ENCODE measurements around the gene KIF6.
"Not testable (repeated sequence)": the region's sequence is repeated elsewhere in the genome, so short reads cannot be mapped to it uniquely, and the experiment has no call there.

KIF6 gene

DNA sequence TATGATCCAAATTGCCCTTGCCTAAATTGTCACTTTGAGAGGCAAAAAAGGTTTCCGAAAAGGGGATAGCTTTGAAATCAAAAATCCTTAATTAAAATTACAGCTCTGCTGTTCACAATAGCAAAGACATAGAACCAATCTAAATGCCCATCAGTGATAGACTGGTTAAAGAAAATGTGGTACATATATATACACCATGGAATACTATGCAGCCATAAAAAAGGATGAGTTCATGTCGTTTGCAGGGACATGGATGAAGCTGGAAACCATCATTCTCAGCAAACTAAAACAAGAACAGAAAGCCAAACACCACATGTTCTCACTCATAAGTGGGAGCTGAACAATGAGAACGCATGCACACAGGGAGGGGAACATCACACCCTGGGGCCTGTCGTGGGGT, 1.9 kb downstream of the KIF6 start:
- FAIRE-seq; DNase-seq (ENCODE audit: low spot score): not testable (repeated sequence)

DNA sequence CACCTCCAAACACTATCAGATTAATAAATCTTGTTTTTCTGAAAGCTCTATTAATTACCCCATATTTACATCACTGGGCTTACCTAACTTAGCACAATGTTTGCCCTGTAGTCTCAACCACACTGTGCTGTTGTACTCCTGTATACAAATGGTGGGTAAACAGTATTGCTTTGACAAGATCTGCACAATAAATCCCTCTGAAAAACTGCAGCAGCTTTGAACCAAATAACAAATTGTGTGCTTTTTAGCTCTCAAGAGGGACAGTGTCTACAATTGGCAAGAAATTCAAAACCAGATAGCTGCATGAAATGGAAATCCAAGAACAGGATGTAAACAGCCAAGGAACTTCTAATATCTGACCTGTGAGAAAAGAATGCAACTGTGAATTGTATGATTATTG, 10.4 kb downstream of the KIF6 start:
- DNase-seq (ENCODE audit: low spot score) (no peak), FAIRE-seq (no peak)

DNA sequence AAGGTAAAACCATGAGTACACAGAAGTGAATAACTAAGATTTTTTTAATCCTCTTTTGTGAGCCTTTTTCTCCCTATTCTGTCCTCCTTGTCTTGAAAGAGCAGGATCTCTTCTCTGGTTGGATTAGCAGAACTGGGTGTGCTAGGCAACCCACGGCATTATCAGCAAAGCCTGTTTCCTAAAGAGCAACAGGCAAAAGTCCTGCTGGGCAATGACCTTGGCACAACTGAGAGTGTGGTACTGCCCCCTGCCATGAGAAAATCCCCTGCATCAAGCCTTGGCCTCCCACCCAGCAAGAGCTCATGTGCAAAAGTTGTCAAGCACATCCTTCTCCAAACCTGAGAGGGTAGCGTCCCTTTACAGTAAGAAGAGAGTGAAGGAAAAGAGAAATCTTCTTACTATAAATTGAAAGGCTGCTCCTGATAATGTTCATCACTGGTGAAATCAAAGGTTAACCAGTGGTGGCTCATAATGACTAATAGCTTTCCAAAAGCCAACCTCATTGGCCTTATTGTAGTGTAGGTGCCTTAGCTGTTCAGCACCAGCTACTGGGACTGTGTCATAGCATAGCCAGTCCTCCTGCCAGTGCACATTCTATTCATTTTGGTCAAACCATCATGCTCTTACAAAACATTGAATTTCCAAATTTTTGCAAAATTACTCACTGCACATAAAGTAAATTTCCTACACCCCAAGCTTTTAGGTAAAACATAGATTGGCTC, 17.1 kb downstream of the KIF6 start:
- FAIRE-seq (peak; percentile 26), DNase-seq (ENCODE audit: low spot score) (peak; percentile 5)

DNA sequence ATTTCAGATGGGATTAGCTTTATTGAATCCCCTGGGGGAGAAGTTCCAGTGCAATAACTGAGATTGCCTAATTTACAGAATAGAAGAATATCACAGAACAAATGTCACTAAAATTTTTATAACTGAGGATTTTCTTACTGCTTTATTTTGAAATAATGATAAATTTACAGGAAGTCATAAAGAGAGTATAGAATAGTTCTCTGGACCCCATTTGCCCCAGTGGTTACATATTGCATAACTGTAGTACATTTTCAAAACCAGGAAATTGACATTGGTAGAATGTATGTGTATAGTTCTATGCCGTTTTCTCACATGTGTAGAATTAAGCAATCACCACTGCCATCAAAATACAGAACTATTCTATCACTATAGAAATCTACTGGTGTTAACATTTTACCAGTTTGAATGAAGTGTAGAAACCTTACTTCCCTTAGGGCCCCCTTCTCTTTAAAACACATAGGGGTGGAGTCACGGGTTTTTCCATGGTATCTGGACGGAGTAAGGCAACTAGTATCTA, 18.3 kb downstream of the KIF6 start:
- DNase-seq (ENCODE audit: low spot score) (no peak), FAIRE-seq (no peak)

DNA sequence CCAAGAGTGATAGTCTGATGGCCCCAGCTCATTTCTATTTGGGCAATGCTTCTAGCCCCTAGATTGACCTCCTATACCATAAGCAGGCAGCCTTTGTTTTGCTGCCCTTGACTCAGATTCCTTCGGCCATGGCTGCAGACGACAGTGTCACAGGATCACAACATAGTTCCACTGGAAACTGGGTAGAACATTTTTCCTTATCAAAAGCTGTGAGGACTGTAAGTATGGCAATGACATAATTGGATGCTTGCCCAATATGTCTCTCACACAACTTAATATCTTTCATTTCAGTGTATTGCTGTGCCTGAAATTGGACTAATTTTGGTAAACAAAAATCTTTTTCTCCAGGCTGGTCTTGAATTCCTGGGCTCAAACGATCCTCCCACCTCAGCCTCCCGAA, 22.9 kb downstream of the KIF6 start:
- DNase-seq (ENCODE audit: low spot score) (no peak), FAIRE-seq (no peak)

DNA sequence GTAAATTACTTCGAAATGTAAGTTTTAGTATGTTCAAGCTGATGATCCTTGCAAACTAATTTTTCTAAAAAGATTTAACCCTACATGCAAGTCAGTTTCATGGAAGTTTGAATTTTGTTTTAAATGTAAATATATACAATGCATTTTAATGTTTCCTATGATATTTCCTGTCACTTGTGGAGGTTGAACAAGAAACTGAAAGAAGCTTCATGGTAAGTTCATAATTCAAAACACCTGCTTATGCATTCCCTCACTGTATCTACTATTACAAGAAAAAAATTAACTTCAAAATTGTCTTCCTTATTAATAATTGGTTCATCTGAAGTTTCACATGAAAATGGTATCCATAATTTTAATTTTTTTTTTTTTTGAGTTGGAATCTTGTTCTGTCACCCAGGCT, 24.8 kb downstream of the KIF6 start:
- no peak for FAIRE-seq
- no peak for DNase-seq (ENCODE audit: low spot score)

DNA sequence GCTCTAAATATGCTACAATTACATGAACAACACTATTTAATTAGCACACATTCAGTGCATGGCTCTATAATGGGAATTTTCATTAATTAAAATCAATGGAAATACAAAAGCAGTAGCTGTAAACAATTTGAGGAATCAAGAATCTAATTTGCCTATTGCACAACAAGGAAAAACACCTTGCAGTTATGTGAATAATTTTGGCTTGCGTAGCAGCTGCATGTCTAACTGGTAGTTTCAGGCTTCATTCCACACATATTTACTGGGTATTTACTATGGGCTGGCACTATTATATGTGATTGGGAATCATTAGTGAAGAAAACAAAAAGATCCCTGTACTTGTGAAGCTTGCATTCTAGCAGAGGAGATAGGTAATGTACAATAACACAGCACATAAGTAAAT, 26.4 kb downstream of the KIF6 start:
- FAIRE-seq (no peak), DNase-seq (ENCODE audit: low spot score) (no peak)

DNA sequence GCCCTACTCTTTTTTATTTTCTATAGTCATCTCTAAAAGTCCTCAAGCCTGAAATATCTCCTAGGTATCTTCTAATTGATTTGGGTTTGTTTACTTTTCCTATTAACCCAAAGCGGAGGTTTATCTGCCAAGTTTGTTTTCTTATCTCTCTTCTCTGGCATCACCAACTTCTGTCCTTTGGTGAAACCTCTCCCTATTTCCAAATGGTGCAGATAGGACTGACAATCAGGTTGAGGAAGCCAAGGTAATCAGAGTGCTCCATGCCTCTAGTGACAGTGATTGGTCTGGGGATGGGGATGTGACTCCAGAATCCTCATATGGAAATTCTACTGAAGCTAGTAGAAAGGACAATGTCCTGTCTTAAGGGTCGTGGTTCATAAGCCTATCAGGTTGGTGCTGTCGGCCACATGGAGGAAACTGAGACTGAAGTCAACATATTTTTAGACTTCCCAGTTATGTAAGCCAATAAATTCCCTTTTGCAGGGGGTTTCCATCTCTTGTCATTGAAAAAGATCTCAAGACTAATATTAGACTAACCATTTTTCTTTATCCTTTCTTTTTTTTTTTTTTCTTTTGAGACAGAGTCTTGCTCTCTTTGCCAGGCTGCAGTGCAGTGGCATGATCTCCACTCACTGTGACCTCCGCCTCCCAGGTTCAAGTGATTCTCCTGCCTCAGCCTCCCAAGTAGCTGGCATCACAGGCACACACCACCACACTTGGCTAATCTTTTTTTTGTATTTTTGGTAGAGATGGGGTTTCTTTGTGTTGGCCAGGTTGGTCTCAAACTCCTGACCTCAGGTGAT, 28.0 kb downstream of the KIF6 start:
- DNase-seq (ENCODE audit: low spot score) (no peak), FAIRE-seq (no peak)

DNA sequence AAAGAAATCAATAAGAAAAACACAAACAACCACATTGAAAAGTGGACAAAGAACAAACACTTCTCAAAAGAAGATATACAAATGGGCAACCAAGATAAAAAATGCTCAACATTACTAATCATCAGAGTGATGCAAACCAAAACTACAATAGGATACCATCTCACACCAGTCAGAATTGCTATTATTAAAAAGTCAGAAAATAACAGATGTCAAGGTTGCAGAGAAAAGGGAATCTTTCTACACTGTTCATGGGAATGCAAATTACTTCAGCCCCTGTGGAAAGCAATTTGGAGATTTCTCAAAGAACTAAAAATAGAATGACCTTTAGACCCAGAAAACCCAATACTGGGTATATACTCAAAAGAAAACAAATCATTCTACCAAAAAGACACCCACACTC, 29.8 kb downstream of the KIF6 start:
- no peak for FAIRE-seq
- no peak for DNase-seq (ENCODE audit: low spot score)

DNA sequence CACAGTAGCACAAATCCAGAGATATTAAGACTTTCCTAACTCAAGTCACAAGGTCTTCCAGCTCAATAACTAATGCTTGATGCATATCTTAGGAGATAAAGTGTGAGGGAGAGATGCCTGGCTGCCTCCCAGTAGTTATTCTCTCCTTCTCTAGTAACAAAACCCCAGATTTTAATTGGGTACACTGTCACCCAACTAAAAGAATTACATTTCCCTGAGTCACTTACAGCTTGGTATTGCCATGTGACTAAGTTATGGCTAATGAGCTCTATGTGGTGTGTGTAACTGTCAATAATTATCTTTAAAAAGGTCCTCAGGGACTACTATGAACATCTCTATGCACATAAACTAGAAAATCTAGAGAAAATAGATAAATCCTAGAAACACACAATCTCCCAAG, 32.0 kb downstream of the KIF6 start:
- no peak for FAIRE-seq
- DNase-seq (ENCODE audit: low spot score): no peak

DNA sequence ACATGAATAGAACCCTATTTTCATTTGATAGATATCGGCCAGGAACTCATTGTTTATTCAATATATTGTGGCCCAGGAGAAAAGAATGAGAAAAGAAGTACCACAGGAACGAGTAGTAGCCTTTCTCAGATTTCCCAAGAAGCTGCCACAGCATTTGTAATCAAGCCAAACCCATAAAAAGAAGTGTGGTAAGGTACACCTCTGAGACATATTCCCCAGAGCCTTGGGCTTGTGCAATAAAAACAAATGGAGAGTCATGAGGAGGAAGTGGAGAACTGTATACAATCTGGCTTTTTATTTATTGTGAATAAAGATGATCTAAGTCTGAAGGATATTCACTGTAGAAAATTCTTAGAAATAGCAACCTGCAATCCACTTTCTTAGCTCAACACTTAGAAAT, 36.7 kb downstream of the KIF6 start:
- FAIRE-seq (no peak), DNase-seq (ENCODE audit: low spot score) (no peak)

DNA sequence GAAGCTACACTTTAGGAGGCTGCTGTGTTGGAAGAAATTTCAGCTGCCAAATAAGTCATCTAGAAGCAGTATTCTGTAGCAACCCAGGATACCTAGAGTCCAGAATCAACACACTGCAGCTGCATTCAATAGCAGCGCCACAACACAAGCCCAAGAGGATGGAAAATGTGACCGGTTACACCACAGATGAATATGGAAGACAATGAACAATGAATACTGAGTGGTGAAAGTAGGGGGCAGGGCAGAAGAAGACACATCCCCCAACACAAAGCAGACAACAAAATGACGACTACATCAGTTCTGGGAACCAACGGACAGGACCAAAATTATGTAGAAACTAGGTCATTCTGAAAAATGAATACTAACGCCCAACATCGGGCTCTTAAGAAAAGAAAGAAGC, 38.2 kb downstream of the KIF6 start:
- FAIRE-seq (no peak), DNase-seq (ENCODE audit: low spot score) (no peak)

DNA sequence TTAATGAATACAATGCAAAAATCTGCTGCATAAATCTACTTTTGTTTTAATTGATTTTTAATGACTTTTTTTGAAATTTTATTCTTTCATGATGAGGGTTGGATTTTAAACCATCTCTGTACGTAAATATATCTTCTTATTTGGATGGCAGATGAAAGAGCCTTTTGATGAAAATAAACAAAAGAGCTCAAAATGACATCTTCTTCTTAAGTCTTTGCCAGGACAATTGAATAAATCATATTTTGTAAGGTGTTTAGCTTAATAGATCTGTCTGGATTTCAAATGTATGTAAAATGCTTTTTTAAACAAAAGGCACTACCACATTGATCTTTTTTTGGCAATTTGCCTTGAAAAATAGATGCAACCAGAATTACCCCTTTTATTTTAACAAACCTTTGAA, 39.3 kb downstream of the KIF6 start:
- no peak for DNase-seq (ENCODE audit: low spot score)
- FAIRE-seq: no peak

DNA sequence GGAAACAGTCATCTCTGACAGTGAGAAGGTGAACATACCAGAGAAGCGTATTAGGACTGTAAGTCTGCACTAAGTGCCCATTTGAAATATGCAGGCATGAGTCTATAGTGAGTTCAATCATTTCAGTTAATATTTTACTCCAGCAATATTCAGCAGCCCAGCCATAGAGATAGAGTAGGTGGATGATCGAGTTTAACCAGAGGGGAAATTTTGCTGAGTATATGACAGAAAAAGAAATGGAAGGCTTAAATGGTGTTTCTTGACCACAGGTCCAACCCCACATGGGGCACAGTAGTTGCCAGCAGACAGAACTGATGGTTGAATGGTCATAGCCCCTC, 39.8 kb downstream of the KIF6 start:
- DNase-seq (ENCODE audit: low spot score): no peak
- no peak for FAIRE-seq

DNA sequence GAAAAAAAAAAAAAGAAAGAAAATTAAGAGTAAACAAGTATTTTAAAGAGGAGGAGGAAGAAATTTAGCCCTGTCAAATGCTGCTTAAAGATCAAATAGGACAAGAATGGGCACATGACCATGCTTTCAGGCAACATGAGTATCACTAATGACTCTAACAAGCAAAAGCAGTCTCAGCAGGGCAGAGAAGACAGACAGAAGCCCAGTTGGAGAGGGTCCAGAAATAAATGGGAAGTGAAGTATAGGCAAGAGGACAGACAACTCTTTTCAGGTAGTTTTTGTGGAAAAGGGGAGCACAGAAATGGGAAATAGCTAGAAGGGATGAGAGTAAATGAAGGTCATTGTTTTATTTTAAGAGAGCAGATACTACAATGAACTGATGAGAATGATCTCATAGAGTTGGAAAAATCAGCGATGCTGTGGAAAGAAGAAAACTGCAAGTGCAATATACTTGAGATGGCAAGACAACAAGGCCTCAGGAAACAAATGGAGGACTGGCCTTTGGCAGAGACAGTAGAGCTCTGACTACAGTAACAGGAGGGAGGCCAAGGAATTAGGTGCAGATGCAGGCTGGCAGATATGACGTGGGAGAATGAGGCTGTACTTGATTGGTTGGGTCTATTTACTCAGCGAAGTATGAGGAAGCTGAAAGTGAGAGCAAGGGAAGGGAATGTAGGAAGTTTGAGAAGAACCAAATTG, 40.3 kb downstream of the KIF6 start:
- no peak for FAIRE-seq
- peak; percentile 13 for DNase-seq (ENCODE audit: low spot score)

DNA sequence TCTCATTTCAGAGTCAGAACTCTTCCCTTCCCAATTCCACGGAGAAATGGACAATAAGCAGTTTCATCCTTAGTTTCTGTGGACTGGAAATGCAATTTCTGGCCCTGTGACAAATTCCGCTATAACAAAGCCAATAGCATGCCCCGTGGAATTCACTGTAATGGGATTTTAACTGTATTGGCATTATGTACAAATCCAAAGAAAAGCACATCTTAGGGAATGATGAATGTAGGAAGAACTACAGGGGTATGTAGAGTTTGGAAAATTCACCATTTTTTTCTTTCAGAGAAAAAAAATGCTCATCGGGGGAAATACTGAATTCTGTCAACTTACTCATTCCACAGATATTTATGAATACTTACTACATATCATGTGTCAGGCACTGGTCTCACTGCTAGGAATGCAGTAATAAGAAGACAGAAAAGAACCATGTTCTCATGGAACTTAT, 43.5 kb downstream of the KIF6 start:
- FAIRE-seq (no peak), DNase-seq (ENCODE audit: low spot score) (no peak)

DNA sequence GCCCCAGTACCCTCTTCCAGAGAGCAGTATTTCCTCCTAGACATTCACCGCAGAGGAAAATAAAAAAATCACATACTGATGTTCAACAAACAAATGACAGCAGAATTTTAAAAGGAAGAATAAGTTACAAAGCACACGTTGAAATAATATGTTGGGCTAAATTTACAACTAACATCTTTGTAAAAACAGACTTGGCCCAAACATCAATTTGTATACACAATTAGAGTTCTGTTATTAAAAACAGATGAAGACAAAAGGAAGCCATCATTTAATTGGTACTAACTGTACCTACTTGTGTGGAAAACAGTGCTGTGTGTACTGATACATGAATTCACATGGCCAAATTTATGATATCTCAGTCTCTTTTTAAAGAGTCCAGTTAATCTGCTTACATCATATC, 46.3 kb downstream of the KIF6 start:
- no peak for DNase-seq (ENCODE audit: low spot score)
- FAIRE-seq: no peak

DNA sequence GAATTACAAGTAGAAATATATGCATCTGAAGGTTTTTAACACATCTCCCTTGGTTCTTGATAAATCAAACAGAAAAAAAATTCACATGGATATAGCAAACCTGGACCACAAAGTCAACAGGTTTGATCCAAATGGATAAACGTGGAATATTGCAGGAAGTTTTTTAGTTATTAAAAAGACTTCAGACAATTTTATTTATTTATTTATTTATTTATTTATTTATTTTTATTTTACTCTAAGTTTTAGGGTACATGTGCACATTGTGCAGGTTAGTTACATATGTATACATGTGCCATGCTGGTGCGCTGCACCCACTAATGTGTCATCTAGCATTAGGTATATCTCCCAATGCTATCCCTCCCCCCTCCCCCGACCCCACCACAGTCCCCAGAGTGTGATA, 47.9 kb downstream of the KIF6 start:
- FAIRE-seq; DNase-seq (ENCODE audit: low spot score): not testable (repeated sequence)

DNA sequence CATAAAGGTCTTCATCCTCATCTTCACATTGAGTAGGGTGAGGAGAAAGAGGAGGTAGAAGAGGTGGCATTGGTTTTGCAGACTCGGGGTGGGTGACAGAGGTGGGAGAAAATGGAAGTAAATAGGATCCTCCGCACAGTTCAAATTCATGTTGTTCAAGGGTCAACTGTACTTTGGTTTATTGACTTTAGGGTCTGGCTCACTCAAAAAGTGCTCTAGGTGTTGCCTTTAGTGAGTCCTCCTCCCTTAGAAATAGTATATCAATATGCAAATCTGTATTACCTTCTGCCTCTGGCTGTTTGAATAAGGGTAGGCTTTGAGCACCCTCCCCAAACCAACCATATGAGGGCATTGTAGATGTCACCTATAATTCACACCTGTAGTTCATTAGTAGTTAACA, 54.7 kb downstream of the KIF6 start:
- FAIRE-seq (no peak), DNase-seq (ENCODE audit: low spot score) (no peak)

DNA sequence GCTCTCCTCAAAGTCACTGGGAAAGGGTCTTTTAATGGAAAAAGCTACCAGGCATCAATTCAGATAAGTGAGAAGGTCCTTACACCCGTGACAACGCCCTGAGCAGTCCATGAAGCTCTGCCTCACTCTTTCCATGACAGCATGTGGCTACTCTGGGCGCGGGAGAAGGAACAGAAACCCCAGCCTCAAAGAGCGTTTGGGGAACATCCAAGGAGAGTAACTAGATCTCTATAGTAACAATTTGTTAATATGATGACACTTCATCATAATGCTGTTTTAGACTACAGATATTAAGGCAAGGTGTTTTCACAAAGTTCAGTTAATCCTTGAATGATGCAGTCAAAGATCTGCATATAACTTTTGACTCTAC, 55.2 kb downstream of the KIF6 start:
- FAIRE-seq (no peak), DNase-seq (ENCODE audit: low spot score) (no peak)

DNA sequence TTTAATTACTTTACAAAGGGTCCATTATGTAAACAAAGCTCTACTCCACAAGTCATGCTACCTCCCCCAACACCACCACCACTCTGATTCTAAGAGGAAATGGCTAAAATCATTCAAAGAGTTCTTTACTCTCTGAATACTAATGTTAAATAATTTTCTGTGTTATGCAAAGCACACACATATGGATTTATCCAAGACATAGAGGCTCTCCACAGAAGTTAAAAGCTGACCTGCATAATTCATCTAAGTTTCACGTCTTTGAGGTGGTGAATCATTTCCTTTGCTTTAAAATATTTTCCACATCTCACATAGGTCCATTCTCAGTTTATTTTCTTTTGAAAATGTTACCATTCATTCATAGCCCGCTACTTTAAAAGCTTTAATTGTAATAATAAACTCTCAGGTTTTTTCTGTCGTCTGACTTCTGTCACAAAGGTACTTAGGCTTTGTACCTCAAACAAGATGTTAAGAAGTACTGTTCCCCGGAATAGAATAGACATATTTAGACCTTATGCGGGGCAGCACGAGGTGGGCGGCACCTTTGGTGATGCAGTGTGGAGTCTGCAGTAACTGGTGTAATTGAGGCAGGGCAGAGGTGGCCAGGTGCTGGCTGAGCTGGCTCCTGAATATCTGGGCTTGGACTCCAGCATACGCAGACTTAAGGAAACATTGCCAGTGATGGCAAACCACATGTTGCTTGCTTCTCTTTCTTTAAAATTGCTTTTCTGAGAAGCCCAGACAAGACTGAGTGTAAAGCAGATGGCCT, 55.8 kb downstream of the KIF6 start:
- FAIRE-seq: no peak
- no peak for DNase-seq (ENCODE audit: low spot score)
